GM21381 (cell line): ENCODE results near the gene EGFL7.
"Not testable (repeated sequence)": the region's sequence is repeated elsewhere in the genome, so short reads cannot be mapped to it uniquely, and the experiment has no call there.

Experiments
- ATAC-seq: cut with Tn5 transposase; IDR thresholded peaks from one replicate; pipeline ENCODE4 v1.9.1; 2021; ENCODE audit warnings: mild to moderate bottlenecking, moderate library complexity; ENCODE audit not compliant: unreplicated experiment

The EGFL7 gene

DNA sequence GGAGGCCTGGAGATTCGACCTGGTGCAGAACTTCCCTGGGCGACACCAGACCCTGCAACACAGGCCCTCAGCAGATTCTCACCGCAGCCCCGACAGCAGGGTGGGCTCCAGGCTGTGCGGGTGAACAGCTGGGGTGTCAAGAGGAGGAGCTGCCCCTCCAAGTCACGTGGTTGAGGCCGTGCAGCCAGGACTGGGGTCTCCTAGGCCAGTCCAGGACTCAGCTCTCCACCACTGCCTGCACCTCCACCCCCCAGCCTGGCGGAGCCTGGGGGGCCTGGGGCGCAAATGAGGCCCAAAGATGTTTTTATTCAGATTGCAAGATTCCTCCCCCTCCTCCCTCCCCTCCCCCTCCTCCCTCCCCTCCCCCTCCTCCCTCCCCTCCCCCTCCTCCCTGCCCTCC, 33.8 kb downstream of the EGFL7 start:
- ATAC-seq = no peak

DNA sequence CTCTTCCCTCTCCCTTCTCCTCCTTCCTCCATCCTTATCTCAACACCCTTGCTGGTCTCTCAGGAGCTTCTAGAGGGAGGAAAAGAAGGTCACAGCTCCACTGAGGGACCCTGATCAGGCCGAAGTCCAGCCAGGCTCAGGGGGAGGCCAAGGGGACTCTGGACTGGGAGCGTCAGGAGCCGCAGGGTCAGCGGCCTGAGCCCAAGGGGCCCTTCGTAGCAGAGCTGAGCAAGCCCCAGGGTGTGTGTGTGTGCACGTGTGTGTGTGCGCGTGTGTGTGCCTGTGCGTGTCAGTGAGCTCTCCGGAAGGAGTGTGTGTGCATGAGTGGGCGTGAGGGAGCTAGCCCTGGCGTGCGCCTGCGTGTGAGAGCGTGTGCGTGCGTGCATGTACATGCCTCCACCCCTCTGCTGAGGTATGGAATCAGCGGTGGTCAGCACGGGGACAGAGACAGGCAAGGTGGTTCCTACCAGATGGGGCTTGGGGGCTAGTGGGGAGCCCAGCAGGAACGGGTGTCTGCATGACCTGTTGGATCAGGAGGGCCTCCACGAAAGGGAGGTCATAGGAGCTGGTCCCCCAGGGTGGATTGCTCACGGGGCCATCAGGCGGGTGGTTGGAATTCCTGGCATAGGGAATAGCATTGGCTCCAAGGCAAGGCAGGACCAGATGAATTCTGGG, 34.6 kb downstream of the EGFL7 start:
- ATAC-seq = no peak

DNA sequence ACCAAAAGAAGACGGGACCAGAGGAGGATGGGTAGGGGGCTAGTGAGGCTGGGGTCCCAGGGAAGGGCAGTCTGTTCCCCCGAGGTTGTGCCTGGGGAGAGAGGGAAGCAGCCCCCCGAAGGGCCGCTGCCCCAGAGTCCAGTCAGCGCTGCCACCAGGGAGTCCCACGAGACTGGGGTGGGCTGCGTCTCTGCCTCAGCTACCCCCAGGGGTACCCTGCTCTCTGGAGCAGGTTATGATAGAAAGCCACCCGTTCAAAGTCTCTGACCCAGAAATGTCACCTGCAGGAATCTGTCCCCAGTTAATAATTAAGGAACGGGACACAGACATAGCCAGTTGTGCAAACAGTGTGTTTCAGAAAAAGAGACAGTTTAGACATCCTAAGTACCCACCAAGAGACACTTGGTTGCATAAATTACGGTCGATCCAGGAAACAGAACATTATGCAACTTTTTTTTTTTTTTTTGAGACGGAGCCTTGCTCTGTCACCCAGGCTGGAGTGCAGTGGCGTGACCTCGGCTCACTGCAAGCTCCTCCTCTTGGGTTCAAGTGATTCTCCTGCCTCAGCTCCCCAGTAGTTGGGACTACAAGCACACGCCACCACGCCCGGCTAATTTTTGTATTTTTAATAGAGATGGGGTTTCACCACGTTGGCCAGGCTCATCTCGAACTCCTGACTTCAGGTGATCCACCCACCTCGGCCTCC, 35.3 kb downstream of the EGFL7 start:
- ATAC-seq = no peak

DNA sequence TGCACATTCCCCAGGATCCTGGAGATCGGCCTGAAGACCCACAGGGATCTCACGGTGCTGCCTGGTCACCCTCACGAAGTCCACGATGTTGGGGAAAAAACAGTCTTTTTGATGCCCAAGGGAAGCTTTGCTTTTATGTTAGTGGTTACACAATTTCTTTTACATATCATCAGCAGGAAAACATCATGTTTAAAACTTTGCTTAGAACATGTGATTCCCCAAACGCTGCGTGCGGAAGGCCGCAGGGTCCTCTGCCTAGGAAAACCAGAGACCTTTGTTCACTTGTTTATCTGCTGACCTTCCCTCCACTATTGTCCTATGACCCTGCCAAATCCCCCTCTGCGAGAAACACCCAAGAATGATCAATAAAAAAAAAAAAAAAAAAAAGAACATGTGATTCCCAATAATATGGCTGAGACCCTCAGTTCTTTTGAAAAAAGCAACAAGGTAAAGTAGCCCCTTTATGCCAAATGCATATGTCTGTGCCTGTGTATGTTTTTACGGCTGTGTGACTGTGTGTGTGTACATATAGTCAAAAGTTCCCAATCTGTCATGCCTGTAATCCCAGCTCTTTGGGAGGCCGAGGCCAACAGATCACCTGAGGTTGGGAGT, 36.0 kb downstream of the EGFL7 start:
- no peak for ATAC-seq

DNA sequence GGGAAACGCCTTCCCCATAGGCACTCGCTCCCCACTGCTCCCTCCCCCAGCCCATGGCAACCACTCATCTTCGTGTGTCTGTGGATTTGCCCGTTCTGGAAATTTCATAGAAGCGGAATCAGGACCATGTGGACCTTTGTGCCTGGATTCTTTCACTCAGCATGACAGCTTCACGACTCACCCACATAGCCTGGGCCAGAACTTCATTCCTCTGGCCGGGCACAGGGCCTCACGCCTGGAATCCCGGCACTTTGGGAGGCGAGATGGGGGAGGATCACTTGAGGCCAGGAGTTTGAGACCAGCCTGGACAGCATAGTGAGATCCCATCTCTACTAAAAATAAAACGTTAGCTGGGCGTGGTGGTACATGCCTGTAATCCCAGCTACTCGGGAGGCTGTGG, 37.6 kb downstream of the EGFL7 start:
- no peak for ATAC-seq

DNA sequence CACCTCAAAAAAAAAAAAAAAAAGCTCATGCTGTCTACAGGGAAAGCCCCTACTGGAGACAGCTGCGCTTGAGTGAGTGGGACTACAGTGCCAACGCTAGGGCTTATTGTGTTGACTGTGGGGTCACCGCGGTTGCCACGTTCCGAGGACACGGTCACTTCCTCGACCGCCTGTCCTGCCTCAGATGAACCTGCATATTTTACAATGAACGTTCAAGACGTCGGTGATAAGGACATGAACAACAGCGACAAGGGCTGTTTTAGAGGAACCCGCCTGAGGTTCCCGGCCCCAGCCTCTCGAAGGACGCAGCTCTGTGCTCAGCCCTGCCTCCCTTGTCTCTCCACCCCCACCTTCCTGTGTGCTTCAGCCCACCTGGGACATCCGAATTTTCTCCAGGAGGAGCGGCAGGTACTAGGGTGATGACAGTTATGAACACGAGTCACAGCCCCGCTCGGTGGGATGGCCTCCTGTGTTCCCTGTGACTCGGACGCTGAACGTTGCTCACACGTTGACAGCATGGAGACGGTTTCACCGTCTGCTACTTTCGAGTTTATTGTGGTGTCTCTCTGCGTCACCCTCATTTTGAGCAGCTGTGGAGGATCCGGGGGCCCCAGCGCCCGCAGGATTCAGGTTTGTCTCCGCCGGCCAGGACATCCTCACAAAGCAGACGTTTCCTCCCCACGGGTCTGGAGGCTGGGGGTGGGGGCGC, 38.4 kb downstream of the EGFL7 start:
- ATAC-seq = no peak

DNA sequence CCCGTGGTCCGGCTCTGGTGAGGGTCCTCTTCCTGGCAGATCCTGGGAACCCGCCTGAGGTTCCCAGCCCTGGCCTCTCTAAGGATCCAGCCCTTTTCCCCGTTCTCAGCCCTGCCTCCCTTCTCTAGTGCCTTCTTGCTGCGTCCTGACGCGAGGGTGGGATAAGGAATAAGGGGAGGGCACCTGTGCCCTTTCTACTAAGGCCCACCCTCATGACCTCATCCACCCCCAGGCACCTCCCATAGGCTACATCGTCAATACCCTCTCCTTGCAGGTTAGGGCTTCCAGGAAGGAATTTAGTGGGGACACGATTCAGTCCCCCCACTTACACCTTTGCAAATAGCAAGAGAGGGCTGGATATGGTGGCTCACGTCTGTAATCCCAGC, 38.9 kb downstream of the EGFL7 start:
- no peak for ATAC-seq

DNA sequence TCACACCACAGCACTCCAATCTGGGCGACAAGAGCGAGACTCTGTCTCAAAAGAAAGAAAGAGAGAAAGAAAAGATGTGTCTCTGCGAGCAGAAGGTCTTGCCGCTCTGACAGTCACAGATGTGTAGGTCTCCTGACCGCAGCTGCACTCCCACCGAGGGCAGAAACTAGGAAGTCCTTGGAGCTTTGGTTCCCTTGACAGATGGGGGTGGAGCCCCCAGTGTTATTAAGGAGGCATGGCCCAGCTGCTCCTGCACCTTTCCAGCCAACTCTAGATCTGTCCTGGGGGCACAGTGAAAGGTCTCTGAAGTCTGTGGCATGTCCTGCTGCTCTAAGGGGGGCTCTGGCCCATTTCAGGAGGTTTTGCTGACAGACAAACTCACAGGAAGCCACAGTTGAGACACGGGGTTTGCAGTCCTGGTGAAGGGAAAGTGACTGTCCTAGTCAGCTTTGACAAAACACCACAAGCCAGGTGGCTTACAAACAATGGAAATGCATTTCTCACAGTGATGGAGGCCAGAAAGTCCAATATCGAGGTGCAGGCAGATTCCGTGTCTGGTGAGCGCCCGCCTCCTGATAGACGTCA, 40.7 kb downstream of the EGFL7 start:
- no peak for ATAC-seq

DNA sequence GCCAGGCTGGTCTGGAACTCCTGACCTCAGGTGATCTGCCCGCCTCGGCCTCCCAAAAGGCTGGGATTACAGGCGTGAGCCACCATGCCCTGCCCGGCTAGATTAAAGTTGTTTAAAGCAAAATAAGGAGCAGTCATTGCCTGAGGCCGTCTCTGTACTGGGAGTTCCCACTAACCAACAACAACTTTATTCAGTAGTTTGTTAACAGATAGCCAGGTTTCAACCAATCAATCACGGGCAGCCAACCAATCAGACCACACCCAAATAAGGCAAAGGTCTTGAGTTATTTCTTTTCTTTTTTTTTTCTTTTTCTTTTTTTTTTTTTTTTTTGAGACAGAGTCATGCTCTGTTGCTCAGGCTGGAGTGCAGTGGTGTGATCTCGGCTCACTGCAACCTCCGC, 42.0 kb downstream of the EGFL7 start:
- ATAC-seq = not testable (repeated sequence)

DNA sequence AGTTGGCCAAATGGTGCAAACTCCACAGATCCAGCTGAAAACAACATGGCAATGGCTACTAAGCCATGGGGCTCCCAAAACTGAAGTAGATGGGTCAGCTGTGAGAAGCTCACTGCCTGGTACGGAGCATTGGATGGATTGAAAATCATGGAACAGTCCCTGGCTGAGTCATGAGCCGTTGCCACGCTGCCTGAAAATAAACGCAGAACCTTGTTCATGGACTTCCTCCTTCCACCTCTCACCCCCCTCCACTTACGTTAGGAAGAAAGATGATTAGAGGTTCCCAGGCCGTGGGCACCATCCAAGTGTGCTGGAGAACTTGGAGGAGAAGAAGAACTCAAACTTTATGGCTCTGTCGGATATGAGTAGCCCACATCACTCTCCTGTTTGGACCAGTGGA, 42.8 kb downstream of the EGFL7 start:
- no peak for ATAC-seq

DNA sequence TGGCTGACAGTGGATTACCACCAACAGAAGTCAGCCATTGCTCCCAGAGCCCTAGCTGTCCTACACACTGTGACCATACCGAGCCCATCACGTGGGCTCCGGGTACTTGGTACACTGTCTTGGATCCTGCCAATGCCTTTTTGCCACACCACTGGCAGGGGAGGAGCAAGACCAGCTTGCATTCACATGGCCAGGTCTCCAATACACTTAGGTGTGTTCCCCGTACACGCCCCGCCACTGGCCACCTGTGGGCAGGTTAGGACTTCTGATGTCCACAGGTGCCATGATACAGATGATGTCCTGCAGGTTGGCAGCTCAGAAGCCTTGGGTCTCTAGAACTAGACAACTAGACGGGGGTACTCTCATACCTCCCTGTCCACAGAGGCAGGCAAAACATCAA, 44.3 kb downstream of the EGFL7 start:
- ATAC-seq = no peak

DNA sequence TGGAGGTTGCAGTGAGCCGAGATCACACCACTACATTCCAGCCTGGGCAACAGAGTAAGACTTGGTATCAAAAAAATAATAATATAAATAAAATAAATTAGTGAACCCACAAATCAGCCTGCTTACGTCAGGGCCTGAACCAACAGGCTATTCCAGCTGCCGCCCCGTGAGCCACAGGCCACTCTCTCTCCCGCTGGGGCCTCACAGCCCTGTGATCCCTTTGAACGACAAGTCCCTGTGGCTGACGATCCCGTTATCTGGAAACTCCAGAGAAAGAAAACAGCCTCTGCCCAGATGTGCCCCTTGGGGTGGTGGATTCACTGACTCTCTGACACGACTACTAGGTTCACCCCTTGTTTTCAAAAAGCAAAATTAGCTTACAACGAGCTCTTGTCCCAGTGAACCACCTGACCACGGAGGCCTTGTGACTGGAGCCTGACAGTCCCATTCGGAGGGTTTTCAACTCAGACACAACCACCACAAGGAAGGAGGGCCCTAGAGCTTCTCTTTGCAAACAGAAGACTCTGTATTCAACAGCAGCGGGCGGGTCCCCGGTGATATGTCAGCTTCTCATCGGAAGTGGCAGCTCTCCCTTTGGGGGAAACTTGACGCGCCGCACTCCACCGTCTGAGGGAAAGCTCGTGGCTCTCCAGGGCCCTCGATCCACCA, 45.3 kb downstream of the EGFL7 start:
- no peak for ATAC-seq

DNA sequence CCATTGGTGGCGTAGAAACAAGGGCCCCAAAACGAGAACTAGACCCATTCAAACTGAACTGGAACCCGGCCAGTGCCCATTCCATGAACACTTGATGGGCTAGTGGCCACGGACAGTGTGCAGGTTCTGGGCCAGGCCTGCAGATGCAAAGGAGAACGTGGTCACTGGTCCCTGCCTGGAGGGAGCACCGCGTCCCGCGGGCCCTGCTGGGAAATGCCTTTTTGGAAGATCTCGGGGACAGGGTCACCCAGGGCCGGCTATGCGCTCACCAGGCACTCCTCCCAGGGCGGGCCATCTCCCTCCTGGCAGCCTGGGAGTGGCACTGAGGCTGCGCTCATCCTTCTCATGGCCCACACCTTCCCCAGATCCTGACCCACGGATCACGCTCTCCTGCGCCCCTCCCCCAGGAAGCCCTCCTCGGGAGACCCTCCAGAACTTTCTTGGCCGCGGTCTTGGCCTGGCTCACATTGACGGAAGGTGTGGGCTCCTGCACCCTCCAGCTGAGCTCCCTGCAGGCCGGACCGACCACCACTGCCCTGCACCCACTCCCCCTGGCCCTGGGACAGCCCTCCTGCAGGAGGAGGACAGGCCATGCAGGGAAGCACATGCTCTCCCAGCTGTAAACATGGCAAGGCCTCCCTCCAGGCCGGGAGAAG, 46.9 kb downstream of the EGFL7 start:
- no peak for ATAC-seq

DNA sequence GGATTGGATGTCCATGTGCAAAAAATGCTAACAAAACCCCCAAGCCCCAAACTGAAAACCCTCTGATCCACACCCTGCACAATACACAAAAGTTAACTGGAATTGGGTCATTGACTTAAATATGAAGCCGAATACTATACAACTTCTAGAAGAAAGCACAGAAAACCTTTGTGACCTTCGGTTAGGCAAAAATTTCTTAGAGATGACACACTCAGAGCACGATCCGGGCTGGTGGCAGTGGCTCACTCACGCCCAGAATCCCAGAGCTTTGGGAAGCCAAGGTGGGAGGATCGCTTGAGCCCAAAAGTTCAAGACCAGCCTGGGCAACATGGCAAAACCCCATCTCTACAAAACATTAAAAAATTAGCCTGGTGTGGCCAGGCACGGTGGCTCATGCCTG, 47.8 kb downstream of the EGFL7 start:
- no peak for ATAC-seq

DNA sequence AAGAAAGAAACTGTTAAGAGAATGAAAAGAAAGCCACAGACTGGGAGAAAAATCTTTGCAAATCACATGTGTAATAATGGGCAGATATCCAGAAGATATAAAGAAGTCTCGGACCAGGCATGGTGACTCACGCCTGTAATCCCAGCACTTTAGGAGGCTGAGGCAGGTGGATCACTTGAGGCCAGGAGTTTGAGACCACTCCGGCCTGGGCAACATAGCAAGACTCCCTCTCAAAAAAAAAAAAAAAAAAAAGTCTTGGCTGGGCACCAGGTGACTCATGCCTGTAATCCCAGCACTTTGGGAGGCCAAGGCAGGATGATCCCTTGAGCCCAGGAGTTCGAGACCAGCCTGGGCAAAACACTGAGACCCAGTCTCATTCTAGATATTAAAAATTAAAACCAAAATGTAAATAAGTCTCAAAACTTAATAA, 48.5 kb downstream of the EGFL7 start:
- ATAC-seq = not testable (repeated sequence)

DNA sequence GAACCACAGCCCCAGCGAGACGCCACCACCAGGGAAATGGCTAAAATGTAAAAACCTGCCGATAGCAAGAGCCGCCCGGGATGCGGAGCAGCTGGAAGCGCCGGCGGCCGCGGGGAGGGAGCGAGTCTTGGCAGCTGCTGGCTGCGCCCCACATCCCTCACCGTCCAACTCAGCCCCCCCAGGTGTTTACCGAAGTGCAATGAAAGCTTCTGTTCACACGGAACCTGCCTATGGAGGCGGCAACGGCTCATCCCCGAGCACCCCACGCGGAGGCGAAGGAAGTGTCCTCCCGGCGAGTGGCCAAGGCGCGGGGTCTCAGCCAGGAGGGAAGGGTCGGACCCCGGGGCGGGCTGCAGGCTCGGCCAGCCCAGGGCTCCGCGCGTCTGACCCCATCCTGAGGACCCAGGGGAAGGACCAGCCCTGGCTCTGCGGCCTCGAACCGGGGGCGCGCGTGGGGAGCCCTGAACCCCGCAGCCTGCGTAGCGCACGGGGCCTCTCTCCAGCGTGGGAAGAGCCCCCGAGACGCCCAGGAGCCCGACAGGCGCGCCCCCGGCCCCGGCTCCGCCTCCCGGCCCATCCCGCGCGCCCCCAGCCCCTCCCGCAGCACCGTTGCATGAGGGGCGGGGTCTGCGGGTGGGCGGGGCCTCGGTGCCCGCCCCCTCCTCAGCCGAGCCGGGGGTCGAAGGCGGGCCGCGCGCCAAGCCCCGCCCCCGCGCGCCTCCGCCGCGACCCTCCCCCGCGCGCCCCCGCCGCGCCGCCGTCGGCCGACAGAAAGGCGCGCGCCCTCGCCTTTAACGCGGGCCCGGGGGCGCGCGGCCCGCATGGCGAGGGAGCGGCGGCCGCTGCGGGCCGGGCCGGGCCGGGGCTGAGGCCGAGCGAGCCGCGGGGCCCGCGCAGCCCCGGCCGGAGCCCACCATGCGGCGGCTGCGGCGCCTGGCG, 49.3 kb downstream of the EGFL7 start, which contains the start of gene DIPK1B:
Gene DIPK1B (plus strand): TSS at position 822 of the 939 bp plus-strand sequence. CDS start 94 bp downstream, at position 916.
- no peak for ATAC-seq

DNA sequence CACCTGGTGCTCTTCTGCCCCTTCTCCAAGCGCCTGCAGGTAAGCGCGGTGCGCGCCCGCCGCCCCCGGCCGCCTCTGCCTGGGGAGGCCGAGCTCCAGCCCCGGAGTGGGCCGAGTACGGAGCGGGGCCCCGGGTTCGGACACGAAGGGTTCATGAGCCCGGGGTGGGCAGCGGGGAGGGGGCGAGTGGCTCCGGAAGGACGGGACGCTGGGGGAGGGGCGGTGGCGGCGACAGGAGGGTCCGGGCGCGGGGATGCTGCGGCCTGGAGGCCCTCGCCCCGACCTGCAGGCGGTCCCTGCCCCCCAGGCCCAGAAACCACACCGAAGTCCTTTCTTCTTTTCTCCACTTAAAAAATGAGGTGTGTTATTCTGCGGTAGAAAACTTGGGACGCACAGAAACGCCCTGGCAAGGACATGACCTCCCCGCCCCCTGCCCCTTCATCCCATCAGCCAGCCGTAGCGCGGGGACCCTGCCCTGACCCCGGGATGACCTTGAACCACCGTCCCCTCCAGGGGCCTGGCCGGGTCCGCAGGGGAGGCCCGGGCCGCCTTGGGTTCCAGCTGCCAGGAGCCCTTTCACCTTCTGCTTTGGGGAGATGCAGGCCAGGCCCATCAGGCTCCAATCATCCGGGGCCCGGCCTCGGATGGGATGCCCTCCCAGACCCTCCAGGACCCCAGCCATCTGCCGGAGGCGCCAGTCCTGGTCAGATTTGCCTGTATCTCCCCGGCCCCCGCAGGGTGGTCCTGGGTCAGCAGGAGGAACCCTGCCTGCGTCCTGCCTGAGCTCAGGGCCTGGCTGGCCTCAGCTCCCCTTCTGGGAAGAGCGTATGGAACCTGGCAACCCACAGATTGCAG, 50.2 kb downstream of the EGFL7 start:
- ATAC-seq = no peak

DNA sequence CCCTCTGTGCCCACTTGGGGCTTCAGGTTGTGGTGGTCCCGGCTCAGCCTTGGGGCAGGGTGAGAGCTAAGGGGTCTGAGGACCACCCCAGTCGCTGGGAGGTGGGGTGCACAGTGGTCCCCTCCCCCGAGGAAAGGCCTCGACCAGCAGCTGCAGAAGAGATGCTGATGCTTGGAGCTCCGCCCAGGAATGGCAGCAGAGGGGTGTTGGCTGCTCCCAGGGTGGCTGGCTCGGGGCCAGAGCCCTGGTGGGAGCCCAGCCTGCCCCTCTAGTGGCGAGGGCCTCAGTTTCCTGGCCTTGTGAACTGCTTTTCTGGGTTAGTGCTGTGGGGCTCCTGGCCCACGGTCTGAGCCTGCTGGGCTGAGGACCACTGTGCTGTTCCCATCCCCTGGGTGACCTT, 50.8 kb downstream of the EGFL7 start:
- no peak for ATAC-seq
